PC-3 (cell line): ENCODE data around the gene DYNLRB2.

ENCODE experiments used
- CTCF ChIP-seq: fragments of 300-600 bp; sonication (generic); conservative IDR thresholded peaks from 2 replicates; pipeline ENCODE4 v1.5.1; 2017; ENCODE audit warnings: antibody characterized with exemption, low read depth, mild to moderate bottlenecking, low read length
- EZH2 ChIP-seq: fragments of 300-600 bp; sonication (generic); IDR thresholded peaks from one replicate; pipeline ENCODE4 v1.6.1; 2017; ENCODE audit warnings: antibody characterized with exemption, mild to moderate bottlenecking, low read length; ENCODE audit not compliant: unreplicated experiment
- EZH2phosphoT487 ChIP-seq: fragments of 300-600 bp; sonication (generic); IDR thresholded peaks from 2 replicates; pipeline ENCODE4 v1.6.1; 2018; ENCODE audit warnings: mild to moderate bottlenecking, antibody characterized with exemption, low read length, borderline replicate concordance

- no peak for TF ChIP-seq EZH2phosphoT487
- TF ChIP-seq CTCF: no peak
- no peak for TF ChIP-seq EZH2
Observed at GRCh38 chr16:80569440-80570105, 28.8 kb downstream of the DYNLRB2 start.
